B cell (primary cell): ENCODE measurements around the gene ATP12A. TPM values are rescaled to one million over a fixed set of nuclear protein-coding genes. Genes with fewer than 3 reads are reported as not detected.

ENCODE experiments used
- ATAC-seq: fragments of 200-7000 bp; cut with Tn5 transposase; one replicate; pipeline ENCODE4 v1.10.0; 2021; ENCODE audit warnings: low read depth, mild to moderate bottlenecking, moderate number of reproducible peaks, moderate library complexity
- CTCF ChIA-PET: fragments of 350-600 bp; sonication (Branson Sonifier 250); formaldehyde crosslinking; loops from one replicate; lab custom pipeline; 2021; ENCODE audit warnings: antibody characterized with exemption, inconsistent platforms; lab: Charles Lee
- POLR2A ChIA-PET: fragments of 350-600 bp; sonication (Branson Sonifier 250); formaldehyde crosslinking; loops from one replicate; lab custom pipeline; 2021; ENCODE audit warnings: antibody characterized with exemption; lab: Charles Lee
- DNase-seq: peaks from one replicate; pipeline ENCODE4 v3.0.0; 2013
- H2AFZ ChIP-seq: 2 replicates; pipeline ENCODE4 v1.6.1; 2012; ENCODE audit warnings: mild to moderate bottlenecking, low read depth, low read length; ENCODE audit not compliant: insufficient read depth, poor library complexity, severe bottlenecking
- H3K27ac ChIP-seq, 2 donors: 1 replicate in 1 of 2; 2 replicates in 1 of 2; pipeline ENCODE4 v1.5.1; 2012 to 2013; ENCODE audit warnings: low read length in 2 of 2, mild to moderate bottlenecking in 2 of 2, moderate library complexity in 1 of 2
- H3K27me3 ChIP-seq, 4 experiments: fragments of 200-600 bp in 1 of 4; sonication (generic) in 1 of 4; replicated peaks in 1 of 4; 1 replicate in 2 of 4; 2 replicates in 2 of 4; pipeline versions ENCODE4 v1.6.1 to v1.7.0; 2013 to 2016; ENCODE audit warnings: low read length in 3 of 4, mild to moderate bottlenecking in 2 of 4, mixed read lengths in 1 of 4, moderate library complexity in 1 of 4; ENCODE audit not compliant: insufficient read depth in 4 of 4, control insufficient read depth in 3 of 4; ENCODE audit errors: control extremely low read depth in 1 of 4
- H3K36me3 ChIP-seq, 2 experiments: replicated peaks in 1 of 2; 1 replicate in 1 of 2; 2 replicates in 1 of 2; pipeline versions ENCODE4 v1.6.1 to v1.7.1; 2013; ENCODE audit warnings: low read length in 1 of 2; ENCODE audit not compliant: insufficient read depth in 2 of 2, control insufficient read depth in 1 of 2; ENCODE audit errors: control extremely low read depth in 1 of 2, extremely low read depth in 1 of 2
- H3K4me1 ChIP-seq, 2 donors: fragments of 200-600 bp in 1 of 2; sonication (generic) in 1 of 2; 1 replicate in 1 of 2; 2 replicates in 1 of 2; pipeline versions ENCODE4 v1.5.1 to v1.6.1; 2013 to 2017; ENCODE audit warnings: low read length in 2 of 2; ENCODE audit not compliant: control insufficient read depth in 2 of 2, insufficient read depth in 2 of 2
- H3K4me2 ChIP-seq: replicated peaks from 2 replicates; pipeline ENCODE3; 2012; ENCODE audit warnings: mild to moderate bottlenecking, low read depth, low read length; ENCODE audit not compliant: poor library complexity, severe bottlenecking
- H3K4me3 ChIP-seq, 5 experiments: fragments of 200-600 bp in 1 of 5; sonication (generic) in 1 of 5; 1 replicate in 3 of 5; 2 replicates in 2 of 5; pipeline versions ENCODE4 v1.5.1 to v1.7.0; 2011 to 2016; ENCODE audit warnings: low read length in 4 of 5, mild to moderate bottlenecking in 4 of 5, low read depth in 2 of 5, control low read depth in 1 of 5, moderate library complexity in 1 of 5; ENCODE audit not compliant: insufficient read depth in 1 of 5; ENCODE audit errors: control extremely low read depth in 1 of 5, extremely low read depth in 1 of 5
- H3K79me2 ChIP-seq: fragments of 200-600 bp; sonication (generic); one replicate; pipeline ENCODE4 v1.6.0; 2016; ENCODE audit warnings: low read length; ENCODE audit not compliant: control insufficient read depth, insufficient read depth
- H3K9ac ChIP-seq: fragments of 200-600 bp; sonication (generic); 2 replicates; pipeline ENCODE4 v1.6.1; 2017; ENCODE audit warnings: mild to moderate bottlenecking, low read length, moderate library complexity
- H3K9me3 ChIP-seq, 3 donors: one replicate each; pipeline versions ENCODE4 v1.6.1 to v1.7.1; 2013; ENCODE audit warnings: low read length in 2 of 3; ENCODE audit not compliant: control insufficient read depth in 2 of 3, insufficient read depth in 1 of 3; ENCODE audit errors: control extremely low read depth in 1 of 3
- H4K20me1 ChIP-seq: 2 replicates; pipeline ENCODE4 v1.6.0; 2012; ENCODE audit warnings: mild to moderate bottlenecking, low read length; ENCODE audit not compliant: insufficient read depth, control insufficient read depth, poor library complexity, severe bottlenecking
- H3K27ac Mint-ChIP-seq: one replicate; pipeline ENCODE4 v1.8.0; 2021; ENCODE audit warnings: mixed read lengths
- H3K27me3 Mint-ChIP-seq: one replicate; pipeline ENCODE4 v1.8.0; 2021; ENCODE audit warnings: mixed read lengths
- H3K4me1 Mint-ChIP-seq: one replicate; pipeline ENCODE4 v1.8.0; 2021; ENCODE audit warnings: mixed read lengths
- H3K4me3 Mint-ChIP-seq: one replicate; pipeline ENCODE4 v1.8.0; 2021; ENCODE audit warnings: mixed read lengths
- H3K9me3 Mint-ChIP-seq: one replicate; pipeline ENCODE4 v1.8.0; 2022; ENCODE audit warnings: mixed read lengths; ENCODE audit not compliant: insufficient read depth
- EZH2 ChIP-seq: IDR thresholded peaks from 2 replicates; pipeline ENCODE4 v1.6.1; 2012; ENCODE audit warnings: borderline replicate concordance, low read depth, mild to moderate bottlenecking, moderate library complexity, low read length; ENCODE audit not compliant: insufficient read depth, poor library complexity, severe bottlenecking
- WGBS: methylation state at CpG from one replicate; pipeline ENCODE4 v1.1.5; 2013; ENCODE audit warnings: missing lambda C conversion rate; ENCODE audit not compliant: insufficient coverage; 5-methylcytosine and 5-hydroxymethylcytosine counted together
- intact Hi-C: fragments of 100-400 bp; cut with micrococcal nuclease; formaldehyde crosslinking; loops from one replicate; pipeline ENCODE4 v1.10.0; 2022
- polyA plus RNA-seq: library from polyadenylated mRNA; depleted of rRNA; stranded (reverse); fragments of >200 nt; gene quantifications from 2 replicates; pipeline ENCODE4 v1.2.3, GENCODE V29; 2012
- total RNA-seq, 2 donors: library from RNA; stranded (reverse); fragments of 120-200 nt in 1 of 2; gene quantifications; 1 replicate in 1 of 2; 2 replicates in 1 of 2; pipeline versions ENCODE4 v1.2.3 to v1.2.4, GENCODE V29; 2013 to 2022
- TF ChIP-seq, protein P1 (sequence below): fragments of 200-600 bp; IDR thresholded peaks from one replicate; pipeline ENCODE4 v1.8.0; 2022; ENCODE audit warnings: antibody characterized with exemption, mild to moderate bottlenecking

Gene ATP12A
- total and polyA plus RNA-seq, 2 donors (not counting 1 experiment from before 2014, with no cell fraction given) = not detected

DNA sequence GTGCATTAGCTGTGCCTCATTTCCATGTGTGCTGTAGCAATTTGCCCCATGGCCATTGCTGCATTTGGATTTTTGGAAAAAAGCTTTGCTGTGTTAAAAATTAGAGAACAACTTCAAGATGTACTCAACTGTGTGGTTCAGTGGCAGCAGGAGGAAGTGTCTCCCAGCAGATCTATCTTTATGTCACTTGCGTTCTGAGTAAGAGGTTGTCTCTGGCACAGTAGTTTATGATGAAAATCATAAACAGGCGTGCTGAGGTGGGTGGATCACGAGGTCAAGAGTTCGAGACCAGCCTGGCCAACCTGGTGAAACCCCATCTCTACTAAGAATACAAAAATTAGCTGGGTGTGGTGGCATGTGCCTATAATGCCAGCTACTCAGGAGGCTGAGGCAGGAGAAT, 54.7 kb downstream of the ATP12A start:
- intact Hi-C loops = no loop called here
- Mint-ChIP-seq H3K4me1 (peaks cover 8% of the 10 kb centered on the region), H3K27ac (no peak overlapping the region), H3K9me3 (peaks cover 12% of the 10 kb centered on the region), H3K27me3 (no peaks in the 10 kb centered on the region), H3K4me3 (no peak overlapping the region)
- H4K20me1 ChIP-seq = no peaks in the 10 kb centered on the region
- WGBS = 22% methylated on average over 1 of the region's 4 CpGs
- H2AFZ ChIP-seq = no peak overlapping the region
- H3K4me1 ChIP-seq = no peaks in the 10 kb centered on the region
- peaks cover 0 to 2% (median 1%) of the 10 kb centered on the region in 3 donors for H3K9me3 ChIP-seq
- POLR2A ChIA-PET = no interaction called here
- ATAC-seq (no peak), DNase-seq (no peak)
- CTCF ChIA-PET = no interaction called here
- no peaks in the 10 kb centered on the region for H3K79me2 ChIP-seq
- no peak overlapping the region for H3K9ac ChIP-seq
- H3K27me3 ChIP-seq = no peaks in the 10 kb centered on the region
- no peak overlapping the region for H3K4me2 ChIP-seq
- no peaks in the 10 kb centered on the region for H3K36me3 ChIP-seq
- TF ChIP-seq EZH2 = no peak
- TF ChIP-seq, protein P1, sequence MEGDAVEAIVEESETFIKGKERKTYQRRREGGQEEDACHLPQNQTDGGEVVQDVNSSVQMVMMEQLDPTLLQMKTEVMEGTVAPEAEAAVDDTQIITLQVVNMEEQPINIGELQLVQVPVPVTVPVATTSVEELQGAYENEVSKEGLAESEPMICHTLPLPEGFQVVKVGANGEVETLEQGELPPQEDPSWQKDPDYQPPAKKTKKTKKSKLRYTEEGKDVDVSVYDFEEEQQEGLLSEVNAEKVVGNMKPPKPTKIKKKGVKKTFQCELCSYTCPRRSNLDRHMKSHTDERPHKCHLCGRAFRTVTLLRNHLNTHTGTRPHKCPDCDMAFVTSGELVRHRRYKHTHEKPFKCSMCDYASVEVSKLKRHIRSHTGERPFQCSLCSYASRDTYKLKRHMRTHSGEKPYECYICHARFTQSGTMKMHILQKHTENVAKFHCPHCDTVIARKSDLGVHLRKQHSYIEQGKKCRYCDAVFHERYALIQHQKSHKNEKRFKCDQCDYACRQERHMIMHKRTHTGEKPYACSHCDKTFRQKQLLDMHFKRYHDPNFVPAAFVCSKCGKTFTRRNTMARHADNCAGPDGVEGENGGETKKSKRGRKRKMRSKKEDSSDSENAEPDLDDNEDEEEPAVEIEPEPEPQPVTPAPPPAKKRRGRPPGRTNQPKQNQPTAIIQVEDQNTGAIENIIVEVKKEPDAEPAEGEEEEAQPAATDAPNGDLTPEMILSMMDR = no peak
- H3K4me3 ChIP-seq = no peak overlapping the region
- H3K27ac ChIP-seq = no peak overlapping the region

DNA sequence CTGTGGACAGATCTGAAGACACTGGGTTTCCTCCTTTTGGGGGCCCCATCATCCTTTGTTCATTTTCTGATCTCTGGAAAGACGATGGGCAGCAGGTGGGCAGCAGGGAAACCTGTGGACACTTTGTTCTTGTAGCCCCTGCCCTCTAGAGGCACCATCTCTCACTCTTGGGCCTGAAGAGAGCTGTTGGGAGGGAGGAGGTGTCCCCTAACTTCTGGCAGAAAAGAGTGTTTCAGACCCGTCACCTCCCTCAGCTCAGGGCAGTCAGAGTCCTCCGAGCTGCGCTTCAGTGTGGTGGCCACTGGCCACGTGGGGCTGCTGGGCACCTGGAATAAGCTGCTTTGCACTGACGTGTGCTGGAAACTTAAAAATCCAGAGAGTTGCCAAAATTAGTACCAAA, 56.8 kb downstream of the ATP12A start:
- POLR2A ChIA-PET = no interaction called here
- CTCF ChIA-PET = no interaction called here
- Histone ChIP-seq H4K20me1 (no peaks in the 10 kb centered on the region), H3K4me2 (no peak overlapping the region), H3K4me1 (no peaks in the 10 kb centered on the region), H3K27me3 (no peaks in the 10 kb centered on the region), H3K9ac (no peak overlapping the region), H3K36me3 (no peaks in the 10 kb centered on the region), H3K4me3 (no peak overlapping the region), H2AFZ (no peak overlapping the region), H3K27ac (no peak overlapping the region), H3K79me2 (no peaks in the 10 kb centered on the region), H3K9me3 (peaks cover 0 to under 1% (median 0%) of the 10 kb centered on the region in 3 donors)
- H3K4me3 Mint-ChIP-seq = no peak overlapping the region
- H3K4me1 Mint-ChIP-seq = no peaks in the 10 kb centered on the region
- 95% methylated on average over 5 of the region's 6 CpGs for WGBS
- peaks cover 4% of the 10 kb centered on the region for H3K9me3 Mint-ChIP-seq
- no peak overlapping the region for H3K27ac Mint-ChIP-seq
- intact Hi-C loops = no loop called here
- ATAC-seq (no peak), DNase-seq (no peak)
- no peaks in the 10 kb centered on the region for H3K27me3 Mint-ChIP-seq
- TF ChIP-seq EZH2 = no peak
- TF ChIP-seq, protein P1 = no peak
